ENCODE results near the gene PRR13. TPM values are rescaled to one million over a fixed set of nuclear protein-coding genes. Genes with fewer than 3 reads are reported as not detected.
"Not testable (repeated sequence)": the region's sequence is repeated elsewhere in the genome, so short reads cannot be mapped to it uniquely, and the experiment has no call there.

Gene PRR13, protein sequence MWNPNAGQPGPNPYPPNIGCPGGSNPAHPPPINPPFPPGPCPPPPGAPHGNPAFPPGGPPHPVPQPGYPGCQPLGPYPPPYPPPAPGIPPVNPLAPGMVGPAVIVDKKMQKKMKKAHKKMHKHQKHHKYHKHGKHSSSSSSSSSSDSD
- total RNA-seq = 132 and 137 TPM in 2 replicates

DNA sequence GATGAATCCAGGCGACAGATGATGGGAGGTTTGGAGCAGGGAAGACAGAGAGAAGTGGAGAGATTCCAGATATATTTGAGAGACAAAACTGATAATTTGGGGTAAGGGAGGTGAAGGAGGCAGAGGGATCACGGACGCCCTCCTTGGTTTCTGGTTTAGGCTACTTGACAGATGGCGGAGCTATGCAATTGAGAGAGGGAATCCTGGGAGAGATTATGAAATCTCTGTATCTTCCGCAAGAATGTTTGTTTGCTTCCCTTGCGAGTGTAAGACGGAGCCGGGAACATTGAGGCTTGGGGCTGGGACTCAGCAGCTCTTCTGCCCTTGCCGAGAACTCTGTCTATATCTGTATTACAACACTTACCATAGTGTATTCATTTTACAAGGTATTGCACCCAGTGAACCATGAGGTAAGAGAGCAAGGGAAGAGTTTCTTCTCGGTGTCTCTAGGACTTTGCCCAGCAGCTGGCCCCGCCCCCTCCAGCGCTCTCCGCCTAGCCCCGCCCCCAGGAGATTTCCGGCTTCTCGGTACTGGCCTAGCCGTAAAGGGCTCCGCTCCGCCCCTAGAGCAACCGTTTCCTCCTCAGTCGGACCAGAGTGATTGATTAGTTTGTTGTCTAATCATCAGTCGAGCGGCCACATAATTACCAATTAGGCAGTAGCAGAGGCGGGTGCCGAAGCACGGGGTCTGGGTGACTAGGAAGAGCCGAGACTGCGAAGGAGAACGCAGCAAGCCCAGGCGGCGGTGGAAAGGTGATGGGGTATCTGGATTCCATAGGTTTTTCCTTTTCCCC, at the start of gene PRR13:
Gene PRR13, plus strand, starts transcription at position 695 of the 794 bp plus-strand sequence. CDS start 981 bp downstream, outside the sequence.
- TF ChIP-seq, protein P1, sequence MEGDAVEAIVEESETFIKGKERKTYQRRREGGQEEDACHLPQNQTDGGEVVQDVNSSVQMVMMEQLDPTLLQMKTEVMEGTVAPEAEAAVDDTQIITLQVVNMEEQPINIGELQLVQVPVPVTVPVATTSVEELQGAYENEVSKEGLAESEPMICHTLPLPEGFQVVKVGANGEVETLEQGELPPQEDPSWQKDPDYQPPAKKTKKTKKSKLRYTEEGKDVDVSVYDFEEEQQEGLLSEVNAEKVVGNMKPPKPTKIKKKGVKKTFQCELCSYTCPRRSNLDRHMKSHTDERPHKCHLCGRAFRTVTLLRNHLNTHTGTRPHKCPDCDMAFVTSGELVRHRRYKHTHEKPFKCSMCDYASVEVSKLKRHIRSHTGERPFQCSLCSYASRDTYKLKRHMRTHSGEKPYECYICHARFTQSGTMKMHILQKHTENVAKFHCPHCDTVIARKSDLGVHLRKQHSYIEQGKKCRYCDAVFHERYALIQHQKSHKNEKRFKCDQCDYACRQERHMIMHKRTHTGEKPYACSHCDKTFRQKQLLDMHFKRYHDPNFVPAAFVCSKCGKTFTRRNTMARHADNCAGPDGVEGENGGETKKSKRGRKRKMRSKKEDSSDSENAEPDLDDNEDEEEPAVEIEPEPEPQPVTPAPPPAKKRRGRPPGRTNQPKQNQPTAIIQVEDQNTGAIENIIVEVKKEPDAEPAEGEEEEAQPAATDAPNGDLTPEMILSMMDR (conservative IDR thresholded peaks at IDR 0.05; ENCODE audit: low read depth, low read length) = no peak
- peak within 1 kb of the TSS; percentile 97 for H3K4me3 ChIP-seq (ENCODE audit: low read depth, low read length)
- peak; percentile 93 for DNase-seq (ENCODE audit: low read depth)

DNA sequence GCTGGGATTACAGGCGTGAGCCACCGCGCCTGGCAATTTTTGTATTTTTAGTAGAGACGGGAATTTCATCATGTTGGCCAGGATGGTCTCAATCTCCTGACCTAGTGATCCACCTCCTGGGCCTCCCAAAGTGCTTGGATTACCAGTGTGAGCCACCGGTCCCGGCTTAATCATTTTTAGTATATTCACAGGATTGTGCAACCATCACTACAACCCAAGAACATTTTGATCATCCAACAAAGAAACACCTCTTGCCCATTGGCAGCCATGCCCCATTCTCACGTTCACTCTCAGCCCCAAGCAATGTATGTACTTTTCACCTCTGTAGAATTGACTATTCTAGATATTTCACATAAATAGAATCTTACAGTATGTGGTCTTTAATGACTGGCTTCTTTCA, 41.6 kb upstream of the PRR13 start:
- no peak for DNase-seq (ENCODE audit: low read depth)
- no peak overlapping the region for H3K4me3 ChIP-seq (ENCODE audit: low read depth, low read length)
- TF ChIP-seq, protein P1 (conservative IDR thresholded peaks at IDR 0.05; ENCODE audit: low read depth, low read length) = no peak

DNA sequence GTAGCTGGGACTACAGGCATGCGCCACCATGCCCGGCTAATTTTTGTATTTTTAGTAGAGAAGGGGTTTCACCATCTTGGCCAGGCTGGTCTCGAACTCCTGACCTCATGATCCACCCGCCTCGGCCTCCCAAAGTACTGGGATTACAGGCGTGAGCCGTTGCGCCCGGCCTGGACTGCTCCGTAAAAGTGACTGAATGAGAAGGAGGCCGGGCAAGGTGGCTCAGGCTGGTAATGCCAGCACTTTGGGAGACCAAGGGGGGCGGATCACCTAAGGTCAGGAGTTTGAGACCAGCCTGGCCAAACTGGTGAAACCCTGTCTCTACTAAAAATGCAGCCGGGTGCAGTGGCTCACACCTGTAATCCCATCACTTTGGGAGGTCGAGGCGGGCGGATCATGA, 39.2 kb upstream of the PRR13 start:
- DNase-seq (ENCODE audit: low read depth); H3K4me3 ChIP-seq (ENCODE audit: low read depth, low read length): not testable (repeated sequence)

DNA sequence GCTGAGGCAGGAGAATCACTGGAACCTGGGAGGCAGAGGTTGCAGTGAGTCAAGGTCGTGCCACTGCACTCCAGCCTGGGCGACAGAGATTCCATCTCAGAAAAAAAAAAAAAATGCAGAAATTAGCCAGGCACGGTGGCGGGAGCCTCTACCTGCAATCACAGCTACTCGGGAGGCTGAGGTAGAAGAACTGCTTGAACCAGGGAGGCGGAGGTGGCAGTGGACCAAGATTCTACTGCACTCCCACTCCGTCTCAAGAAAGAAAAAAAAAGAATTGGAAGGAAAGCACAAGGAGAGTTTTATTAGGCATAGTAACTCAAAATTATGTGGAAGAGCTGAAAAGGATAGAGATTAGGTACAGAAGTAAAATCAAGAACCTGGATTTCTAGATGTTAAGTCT, 38.7 kb upstream of the PRR13 start:
- TF ChIP-seq, protein P1 (conservative IDR thresholded peaks at IDR 0.05; ENCODE audit: low read depth, low read length) = no peak
- DNase-seq (ENCODE audit: low read depth) = no peak
- no peak overlapping the region for H3K4me3 ChIP-seq (ENCODE audit: low read depth, low read length)

DNA sequence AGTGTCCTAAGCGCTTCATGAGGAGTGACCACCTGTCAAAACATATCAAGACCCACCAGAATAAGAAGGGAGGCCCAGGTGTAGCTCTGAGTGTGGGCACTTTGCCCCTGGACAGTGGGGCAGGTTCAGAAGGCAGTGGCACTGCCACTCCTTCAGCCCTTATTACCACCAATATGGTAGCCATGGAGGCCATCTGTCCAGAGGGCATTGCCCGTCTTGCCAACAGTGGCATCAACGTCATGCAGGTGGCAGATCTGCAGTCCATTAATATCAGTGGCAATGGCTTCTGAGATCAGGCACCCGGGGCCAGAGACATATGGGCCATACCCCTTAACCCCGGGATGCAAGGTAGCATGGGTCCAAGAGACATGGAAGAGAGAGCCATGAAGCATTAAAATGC, 30.6 kb upstream of the PRR13 start:
- TF ChIP-seq, protein P1 (conservative IDR thresholded peaks at IDR 0.05; ENCODE audit: low read depth, low read length) = no peak
- no peak overlapping the region for H3K4me3 ChIP-seq (ENCODE audit: low read depth, low read length)
- no peak for DNase-seq (ENCODE audit: low read depth)

DNA sequence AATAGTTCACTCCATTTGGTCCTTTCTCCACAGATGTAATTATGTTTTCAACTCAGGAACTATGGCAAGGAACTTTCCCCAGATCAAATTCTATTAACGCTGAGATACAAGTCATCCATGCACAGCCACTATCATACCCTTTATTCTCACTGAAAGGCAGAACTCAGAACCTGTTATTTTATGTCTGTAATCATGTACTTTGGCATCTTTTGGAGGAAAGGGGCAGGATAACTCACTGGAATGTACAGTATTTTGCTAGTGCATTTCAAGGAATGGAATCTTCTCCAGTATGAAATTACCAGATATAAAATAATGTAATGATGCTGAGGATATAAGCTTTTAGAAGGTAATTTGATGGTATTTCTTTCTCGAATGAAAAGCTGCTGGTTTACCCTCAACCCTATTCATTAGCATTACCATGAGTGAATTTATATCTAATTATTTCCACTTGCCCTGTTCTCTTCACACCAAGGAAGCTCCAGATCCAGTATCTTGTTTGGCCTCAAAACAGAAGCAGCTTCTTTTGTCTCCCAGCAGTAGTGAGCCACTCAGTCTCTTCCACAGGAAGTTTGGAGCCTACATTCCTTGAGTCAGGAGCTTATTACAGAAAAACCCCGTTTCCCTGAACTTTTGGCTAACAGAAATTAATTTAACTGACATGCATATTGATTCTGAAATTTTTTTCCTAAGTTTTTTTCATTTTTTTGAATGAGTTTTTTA, 27.9 kb upstream of the PRR13 start:
- no peak for DNase-seq (ENCODE audit: low read depth)
- no peak overlapping the region for H3K4me3 ChIP-seq (ENCODE audit: low read depth, low read length)
- TF ChIP-seq, protein P1 (conservative IDR thresholded peaks at IDR 0.05; ENCODE audit: low read depth, low read length) = no peak

DNA sequence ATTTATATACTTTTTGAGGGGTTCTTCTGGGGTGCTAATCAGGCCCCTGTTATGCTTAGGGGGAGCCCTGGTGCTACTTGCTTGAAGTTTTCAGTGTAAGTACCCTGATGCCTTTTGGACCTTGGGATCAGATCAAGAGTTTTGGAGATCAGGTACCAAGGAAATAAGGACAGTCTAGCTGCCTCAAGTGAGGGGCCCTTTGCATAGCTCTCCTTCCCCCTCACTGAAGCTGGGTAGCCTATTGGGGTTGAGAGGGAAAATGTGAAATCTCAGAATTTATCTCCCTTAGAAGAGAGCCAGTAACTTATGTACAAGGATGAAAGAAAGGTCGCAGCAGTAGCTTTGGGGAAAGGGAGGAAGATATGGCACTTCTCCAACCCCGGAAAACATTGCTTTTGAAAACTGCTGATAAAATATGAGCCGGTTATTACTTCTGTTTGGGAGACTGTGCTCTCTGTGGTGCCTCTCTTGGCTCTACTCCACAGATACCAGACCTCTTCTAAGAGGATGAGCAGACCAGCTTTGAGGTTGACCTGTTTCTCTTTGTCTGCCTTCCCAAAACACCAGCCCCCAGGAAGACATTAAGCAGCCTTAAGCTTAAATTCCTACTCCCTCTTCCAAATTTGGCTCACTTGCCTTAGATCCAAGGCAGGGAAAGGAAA, 26.6 kb upstream of the PRR13 start:
- DNase-seq (ENCODE audit: low read depth) = no peak
- H3K4me3 ChIP-seq (ENCODE audit: low read depth, low read length) = no peak overlapping the region
- TF ChIP-seq, protein P1 (conservative IDR thresholded peaks at IDR 0.05; ENCODE audit: low read depth, low read length) = no peak

DNA sequence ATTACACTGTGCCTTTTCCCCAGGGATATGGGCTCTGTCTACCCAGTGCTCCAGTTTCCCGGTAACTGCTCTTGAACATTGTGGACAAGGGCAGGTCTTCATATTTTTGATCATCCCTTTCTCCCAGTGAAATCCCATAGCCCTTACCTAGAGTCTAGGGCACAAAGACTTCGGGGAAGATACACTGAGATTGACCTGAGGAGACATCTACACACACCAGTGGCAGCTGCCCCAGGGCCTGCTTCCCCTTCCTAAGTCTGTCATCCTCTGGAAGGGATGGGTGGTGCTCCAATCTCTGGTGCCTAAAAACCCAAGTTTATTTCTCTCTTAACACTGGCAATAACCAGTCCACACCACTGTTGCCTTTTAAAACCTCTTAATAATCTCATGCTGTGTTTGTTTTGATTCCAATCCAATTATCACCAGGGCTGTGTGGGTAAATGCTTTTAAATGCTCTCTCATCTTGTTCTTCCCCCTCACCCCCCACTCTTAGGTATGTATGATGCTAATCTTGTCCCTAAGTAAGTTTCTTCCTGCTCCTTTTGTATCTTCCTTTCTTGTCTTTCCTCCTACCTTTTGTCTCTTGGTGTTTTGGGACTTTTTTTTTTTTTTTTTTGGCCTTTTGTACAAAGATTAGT, 25.7 kb upstream of the PRR13 start:
- not testable (repeated sequence) for H3K4me3 ChIP-seq (ENCODE audit: low read depth, low read length); DNase-seq (ENCODE audit: low read depth)

DNA sequence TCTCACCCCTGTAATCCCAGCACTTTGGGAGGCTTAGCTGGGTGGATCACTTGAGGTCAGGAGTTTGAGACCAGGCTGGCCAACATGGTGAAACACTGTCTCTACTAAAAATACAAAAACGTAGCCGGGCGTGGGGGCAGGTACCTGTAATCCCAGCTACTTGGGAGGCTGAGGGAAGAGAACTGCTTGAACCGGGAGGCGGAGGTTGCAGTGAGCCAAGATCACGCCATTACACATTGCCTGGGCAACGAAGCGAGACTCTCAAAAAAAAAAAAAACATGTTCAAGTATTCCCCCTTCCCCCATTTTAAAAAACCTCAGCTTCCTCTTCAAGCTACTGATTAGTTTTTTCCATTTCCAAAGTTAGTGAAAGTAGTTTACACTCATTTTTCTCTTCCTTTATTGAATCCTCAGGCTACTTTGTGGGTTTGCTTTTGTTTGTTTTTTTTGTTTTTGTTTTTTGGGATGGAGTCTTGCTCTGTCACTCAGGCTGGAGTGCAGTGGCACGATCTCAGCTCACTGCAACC, 24.2 kb upstream of the PRR13 start:
- DNase-seq (ENCODE audit: low read depth); H3K4me3 ChIP-seq (ENCODE audit: low read depth, low read length): not testable (repeated sequence)
